ENCODE data around the gene STK31. TPM values are rescaled to one million over a fixed set of nuclear protein-coding genes. Genes with fewer than 3 reads are reported as not detected.

STK31 gene
- total and polyA plus RNA-seq, 10 of the 15 experiments (the other 5 are each of a cell fraction or from before 2014, with no cell fraction given), result 0.08 to 0.49 (median 0.17) TPM; not detected in 1

- ATAC-seq, result no peak
- Histone ChIP-seq H3K27ac (ENCODE audit: control insufficient read depth, insufficient read depth) (no peak overlapping the region), H4K20me1 (ENCODE audit: control insufficient read depth, insufficient read depth) (no peaks in the 10 kb centered on the region), H3K4me1 (ENCODE audit: control insufficient read depth, insufficient read depth, low read length) (no peaks in the 10 kb centered on the region), H2AFZ (ENCODE audit: control insufficient read depth, low read depth, low read length) (no peak overlapping the region), H3K79me2 (ENCODE audit: control insufficient read depth, insufficient read depth, low read length) (no peaks in the 10 kb centered on the region), H3K36me3 (ENCODE audit: control insufficient read depth in 2 of 2, insufficient read depth in 2 of 2, low read length in 1 of 2) (no peaks in the 10 kb centered on the region), H3K4me3 (no peak overlapping the region), H3K9me3 (replicated peaks; ENCODE audit: control insufficient read depth, insufficient read depth, low read length) (no peaks in the 10 kb centered on the region; the same call in 2 of the 3 replicates), H3K9ac (ENCODE audit: control insufficient read depth, insufficient read depth, low read length) (no peak overlapping the region), H3K4me2 (ENCODE audit: control insufficient read depth, insufficient read depth) (no peak overlapping the region), H3K27me3 (replicated peaks in 1 of 2; ENCODE audit: control insufficient read depth in 2 of 2, insufficient read depth in 2 of 2, low read length in 1 of 2) (no peaks in the 10 kb centered on the region)
- SMC1A ChIA-PET (ENCODE audit: uncharacterized antibody, unreplicated experiment), result no interaction called here
- intact Hi-C loops (cut with micrococcal nuclease; ENCODE audit: unreplicated experiment) (no loop called here), in situ Hi-C loops (cut with MboI) (no loop called here)
- 33% methylated on average over 3 of the region's 3 CpGs for WGBS (ENCODE audit: insufficient coverage, insufficient replicate concordance, low lambda C conversion rate, missing lambda C conversion rate)
- BruUV-seq (replicated peaks), result no TSS peak
- RAD21 ChIA-PET (ENCODE audit: unreplicated experiment), result no interaction called here
- FAIRE-seq, result no peak
- POLR2A ChIA-PET, result no interaction called here
- CTCF ChIA-PET, result no interaction called here
- DNase-seq (ENCODE audit: low read depth, low spot score), result no peak
- TF ChIP-seq MTA2 (IDR thresholded peaks at IDR 0.05; ENCODE audit: low read depth) (no peak), CHD4 (IDR thresholded peaks at IDR 0.05) (no peak), JUND (IDR thresholded peaks at IDR 0.05; ENCODE audit: low read depth, low read length) (no peak), BMI1 (IDR thresholded peaks at IDR 0.05; ENCODE audit: borderline replicate concordance) (no peak), EED (IDR thresholded peaks at IDR 0.05; ENCODE audit: low read depth) (no peak), TAF1 (IDR thresholded peaks at IDR 0.05; ENCODE audit: borderline replicate concordance, low read depth, low read length) (no peak), MXI1 (IDR thresholded peaks at IDR 0.05; ENCODE audit: low read depth, low read length) (no peak), NBN (IDR thresholded peaks at IDR 0.05) (no peak), BCLAF1 (IDR thresholded peaks at IDR 0.05) (no peak), ETV6 (conservative IDR thresholded peaks at IDR 0.05 in 1 of 2, IDR thresholded peaks at IDR 0.05 in 1 of 2; ENCODE audit: borderline replicate concordance in 1 of 2, low read depth in 1 of 2) (no peak), SUZ12 (IDR thresholded peaks at IDR 0.05; ENCODE audit: unreplicated experiment) (no peak), LARP7 (IDR thresholded peaks at IDR 0.05) (no peak)
- TF ChIP-seq, protein P1, sequence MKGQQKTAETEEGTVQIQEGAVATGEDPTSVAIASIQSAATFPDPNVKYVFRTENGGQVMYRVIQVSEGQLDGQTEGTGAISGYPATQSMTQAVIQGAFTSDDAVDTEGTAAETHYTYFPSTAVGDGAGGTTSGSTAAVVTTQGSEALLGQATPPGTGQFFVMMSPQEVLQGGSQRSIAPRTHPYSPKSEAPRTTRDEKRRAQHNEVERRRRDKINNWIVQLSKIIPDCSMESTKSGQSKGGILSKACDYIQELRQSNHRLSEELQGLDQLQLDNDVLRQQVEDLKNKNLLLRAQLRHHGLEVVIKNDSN (IDR thresholded peaks at IDR 0.05; ENCODE audit: borderline replicate concordance, extremely low read length, insufficient read depth, low read depth, low read length), result no peak
- TF ChIP-seq, protein P2, sequence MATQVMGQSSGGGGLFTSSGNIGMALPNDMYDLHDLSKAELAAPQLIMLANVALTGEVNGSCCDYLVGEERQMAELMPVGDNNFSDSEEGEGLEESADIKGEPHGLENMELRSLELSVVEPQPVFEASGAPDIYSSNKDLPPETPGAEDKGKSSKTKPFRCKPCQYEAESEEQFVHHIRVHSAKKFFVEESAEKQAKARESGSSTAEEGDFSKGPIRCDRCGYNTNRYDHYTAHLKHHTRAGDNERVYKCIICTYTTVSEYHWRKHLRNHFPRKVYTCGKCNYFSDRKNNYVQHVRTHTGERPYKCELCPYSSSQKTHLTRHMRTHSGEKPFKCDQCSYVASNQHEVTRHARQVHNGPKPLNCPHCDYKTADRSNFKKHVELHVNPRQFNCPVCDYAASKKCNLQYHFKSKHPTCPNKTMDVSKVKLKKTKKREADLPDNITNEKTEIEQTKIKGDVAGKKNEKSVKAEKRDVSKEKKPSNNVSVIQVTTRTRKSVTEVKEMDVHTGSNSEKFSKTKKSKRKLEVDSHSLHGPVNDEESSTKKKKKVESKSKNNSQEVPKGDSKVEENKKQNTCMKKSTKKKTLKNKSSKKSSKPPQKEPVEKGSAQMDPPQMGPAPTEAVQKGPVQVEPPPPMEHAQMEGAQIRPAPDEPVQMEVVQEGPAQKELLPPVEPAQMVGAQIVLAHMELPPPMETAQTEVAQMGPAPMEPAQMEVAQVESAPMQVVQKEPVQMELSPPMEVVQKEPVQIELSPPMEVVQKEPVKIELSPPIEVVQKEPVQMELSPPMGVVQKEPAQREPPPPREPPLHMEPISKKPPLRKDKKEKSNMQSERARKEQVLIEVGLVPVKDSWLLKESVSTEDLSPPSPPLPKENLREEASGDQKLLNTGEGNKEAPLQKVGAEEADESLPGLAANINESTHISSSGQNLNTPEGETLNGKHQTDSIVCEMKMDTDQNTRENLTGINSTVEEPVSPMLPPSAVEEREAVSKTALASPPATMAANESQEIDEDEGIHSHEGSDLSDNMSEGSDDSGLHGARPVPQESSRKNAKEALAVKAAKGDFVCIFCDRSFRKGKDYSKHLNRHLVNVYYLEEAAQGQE (IDR thresholded peaks at IDR 0.05; ENCODE audit: low read depth, low read length), result no peak
These were observed 123.4 kb downstream of the STK31 start for GRCh38 chr7:23833405-23833804.

All from GM12878 (cell line).